GM19043 (cell line): ENCODE results near the gene TMEM106C.

Experiments used
- ATAC-seq: cut with Tn5 transposase; IDR thresholded peaks from one replicate; pipeline ENCODE4 v1.9.1; 2021; ENCODE audit warnings: low read depth; ENCODE audit not compliant: unreplicated experiment

The TMEM106C gene

GRCh38 chr12:48009471-48009870 is 46.1 kb downstream of the TMEM106C start:
- ATAC-seq = no peak

- ATAC-seq = no peak
Measured at GRCh38 chr12:48010366-48010970, 47.1 kb downstream of the TMEM106C start.

DNA sequence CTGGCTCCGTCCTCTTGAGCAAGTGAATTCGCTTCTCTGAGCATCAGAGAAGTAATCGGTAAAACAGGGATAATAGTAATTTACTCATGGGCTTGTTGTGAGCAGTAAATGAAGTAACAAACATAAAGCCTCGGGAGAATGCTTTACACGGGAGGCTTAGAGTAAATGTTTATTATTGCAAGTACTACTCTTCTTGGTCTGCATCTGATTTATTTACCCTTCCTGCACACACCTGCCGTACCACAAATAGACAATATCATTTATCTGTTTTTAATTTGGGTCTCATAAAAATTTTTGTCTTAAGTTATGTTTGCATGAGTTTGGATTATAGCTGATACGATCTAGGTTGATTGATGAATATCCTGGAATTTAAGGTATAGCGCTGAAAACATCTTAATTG is 48.7 kb downstream of the TMEM106C start:
- no peak for ATAC-seq

- no peak for ATAC-seq
Measured at GRCh38 chr12:48013287-48013686, 49.9 kb downstream of the TMEM106C start.

GRCh38 chr12:48015129-48015528 is 51.7 kb downstream of the TMEM106C start:
- no peak for ATAC-seq

DNA sequence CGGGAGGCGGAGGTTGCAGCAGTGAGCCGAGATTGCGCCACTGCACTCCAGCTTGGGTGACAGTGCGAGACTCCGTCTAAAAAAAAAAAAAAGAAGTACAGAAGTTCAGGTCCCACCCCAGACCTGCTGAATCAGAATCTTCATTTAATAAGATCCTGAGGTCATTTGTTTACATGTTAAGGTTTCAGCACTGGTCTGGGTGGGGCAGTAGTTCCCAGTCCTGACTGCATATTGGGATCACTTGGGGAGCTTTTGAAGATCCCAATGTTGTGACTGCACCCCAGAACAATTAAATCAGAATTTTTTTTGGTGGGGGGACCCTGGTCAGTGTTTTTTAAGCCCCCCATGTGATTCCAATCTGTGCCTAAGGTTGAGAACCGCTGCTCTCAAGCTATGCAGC is 52.6 kb downstream of the TMEM106C start:
- ATAC-seq = no peak

DNA sequence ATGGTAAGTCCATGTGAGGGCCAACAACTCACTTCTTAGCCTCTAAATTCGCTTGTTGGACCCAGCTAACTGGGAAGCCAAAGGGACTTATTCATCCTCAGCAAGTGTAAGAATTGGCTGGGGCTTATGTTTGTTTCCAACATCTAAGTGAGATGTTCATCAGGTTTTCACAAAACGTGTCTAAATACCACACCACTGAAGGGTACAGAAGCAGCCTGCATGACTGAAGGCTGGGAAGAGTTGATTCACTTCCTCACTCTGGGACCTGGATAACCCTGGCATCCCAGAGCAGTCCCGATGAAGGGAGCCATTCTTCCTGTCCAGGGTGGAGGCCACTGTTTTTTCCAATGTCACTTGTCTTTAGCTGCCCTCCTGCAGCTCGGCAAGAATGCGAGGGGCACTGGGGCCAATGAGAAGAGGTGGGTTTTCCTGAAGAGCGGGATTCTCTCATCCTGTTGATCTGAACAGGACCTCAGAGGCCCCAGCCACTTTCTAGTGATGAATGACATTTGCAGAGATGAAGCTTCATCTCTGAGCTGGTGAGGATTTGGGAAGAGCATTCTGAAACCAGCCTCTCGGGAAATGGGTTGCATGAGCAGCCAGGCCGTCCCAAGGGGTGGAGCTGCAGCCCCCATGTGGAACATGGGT is 53.1 kb downstream of the TMEM106C start:
- ATAC-seq = no peak

DNA sequence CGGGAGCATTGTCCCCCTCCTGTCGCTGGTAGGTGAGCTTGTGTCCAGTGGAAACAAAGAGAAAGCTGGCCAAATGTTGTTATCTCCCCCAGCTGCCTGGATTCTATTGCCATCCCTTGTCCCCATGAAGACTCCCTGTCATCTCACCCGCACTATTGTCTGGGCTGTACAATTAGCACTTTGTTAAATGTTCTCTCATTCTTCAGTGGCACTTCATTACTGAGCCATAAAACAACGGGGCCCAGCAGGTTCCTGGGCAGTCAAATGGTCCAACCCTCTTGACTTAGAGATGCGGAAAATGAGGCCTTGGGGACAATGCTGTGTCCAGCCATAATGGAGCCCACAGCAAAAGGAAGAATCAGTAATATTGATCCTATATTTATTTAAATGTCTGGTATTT is 54.1 kb downstream of the TMEM106C start:
- no peak for ATAC-seq

- ATAC-seq = no peak
Measured at GRCh38 chr12:48017921-48018617, 54.7 kb downstream of the TMEM106C start.
